GM23338 (cell line): Measurements from ENCODE around the gene ZFYVE21. TPM values are rescaled to one million over a fixed set of nuclear protein-coding genes. Genes with fewer than 3 reads are reported as not detected.

Experiments used
- ATAC-seq: fragments of 200-7000 bp; cut with Tn5 transposase; 3 replicates; pipeline ENCODE4 v1.9.1; 2020
- DNase-seq: peaks from one replicate; pipeline ENCODE4 v3.0.0-alpha.2; 2015; ENCODE audit warnings: low spot score
- H2AFZ ChIP-seq: fragments of 200-600 bp; sonication (generic); 2 replicates; pipeline ENCODE4 v1.8.0; 2016; ENCODE audit warnings: antibody characterized with exemption, mild to moderate bottlenecking, moderate library complexity
- H3F3A ChIP-seq: fragments of 200-600 bp; sonication (generic); replicated peaks from 2 replicates; pipeline ENCODE4 v1.8.0; 2017; ENCODE audit warnings: antibody characterized with exemption, mixed run types, low read depth
- H3K27ac ChIP-seq: fragments of 200-600 bp; sonication (generic); 2 replicates; pipeline ENCODE4 v1.6.1; 2016; ENCODE audit warnings: low read depth
- H3K27me3 ChIP-seq: fragments of 200-600 bp; sonication (generic); 2 replicates; pipeline ENCODE4 v1.8.0; 2016; ENCODE audit warnings: mild to moderate bottlenecking, mixed run types, moderate library complexity; ENCODE audit not compliant: insufficient read depth
- H3K36me3 ChIP-seq: fragments of 200-600 bp; sonication (generic); 2 replicates; pipeline ENCODE4 v1.8.0; 2016; ENCODE audit warnings: mild to moderate bottlenecking; ENCODE audit not compliant: insufficient read depth
- H3K4me1 ChIP-seq: fragments of 200-600 bp; sonication (generic); 2 replicates; pipeline ENCODE4 v1.8.0; 2016; ENCODE audit warnings: mild to moderate bottlenecking, moderate library complexity; ENCODE audit not compliant: insufficient read depth
- H3K4me2 ChIP-seq: fragments of 200-600 bp; sonication (generic); 2 replicates; pipeline ENCODE4 v1.7.1; 2017; ENCODE audit warnings: mixed run types
- H3K4me3 ChIP-seq: fragments of 200-600 bp; sonication (generic); 2 replicates; pipeline ENCODE4 v1.6.1; 2016; ENCODE audit warnings: mixed run types
- H3K79me2 ChIP-seq: fragments of 200-600 bp; sonication (generic); replicated peaks from 2 replicates; pipeline ENCODE4 v1.8.0; 2017; ENCODE audit warnings: mild to moderate bottlenecking; ENCODE audit not compliant: insufficient read depth
- H3K9me2 ChIP-seq: fragments of 200-600 bp; sonication (generic); 2 replicates; pipeline ENCODE4 v1.8.0; 2017; ENCODE audit not compliant: insufficient read depth
- H4K20me1 ChIP-seq: fragments of 200-600 bp; sonication (generic); replicated peaks from 2 replicates; pipeline ENCODE4 v1.8.0; 2017; ENCODE audit warnings: mild to moderate bottlenecking; ENCODE audit not compliant: insufficient read depth
- H3K27ac Mint-ChIP-seq: 2 replicates; pipeline ENCODE4 v1.8.0; 2020; ENCODE audit warnings: inconsistent platforms, mild to moderate bottlenecking, moderate library complexity, mixed read lengths
- H3K27me3 Mint-ChIP-seq: 3 replicates; pipeline ENCODE4 v1.8.0; 2022; ENCODE audit warnings: low read depth, mild to moderate bottlenecking, moderate library complexity, mixed read lengths, inconsistent platforms; ENCODE audit not compliant: insufficient read depth, poor library complexity
- H3K36me3 Mint-ChIP-seq: 3 replicates; pipeline ENCODE4 v1.8.0; 2021; ENCODE audit warnings: low read depth, mild to moderate bottlenecking, inconsistent platforms, moderate library complexity, mixed read lengths
- H3K4me1 Mint-ChIP-seq: 3 replicates; pipeline ENCODE4 v1.8.0; 2020; ENCODE audit warnings: mild to moderate bottlenecking, inconsistent platforms, mixed read lengths
- H3K4me3 Mint-ChIP-seq: 3 replicates; pipeline ENCODE4 v1.8.0; 2021; ENCODE audit warnings: moderate library complexity, mild to moderate bottlenecking, inconsistent platforms, mixed read lengths
- H3K9me3 Mint-ChIP-seq: 3 replicates; pipeline ENCODE4 v1.8.0; 2020; ENCODE audit warnings: moderate library complexity, mild to moderate bottlenecking, inconsistent platforms, mixed read lengths
- CREB1 ChIP-seq: fragments of 250-450 bp; sonication (Bioruptor Pico); IDR thresholded peaks from 2 replicates; pipeline ENCODE4 v1.5.0; 2020; ENCODE audit warnings: low read depth, mild to moderate bottlenecking, moderate library complexity
- EZH2 ChIP-seq: fragments of 200-600 bp; sonication (generic); IDR thresholded peaks from one replicate; pipeline ENCODE4 v1.8.0; 2017; ENCODE audit warnings: antibody characterized with exemption, mild to moderate bottlenecking, low read depth; ENCODE audit not compliant: unreplicated experiment
- EZH2phosphoT487 ChIP-seq: fragments of 200-600 bp; sonication (generic); IDR thresholded peaks from one replicate; pipeline ENCODE4 v1.8.1; 2018; ENCODE audit warnings: antibody characterized with exemption; ENCODE audit not compliant: unreplicated experiment
- JUNB ChIP-seq: IDR thresholded peaks from one replicate; pipeline ENCODE4 v1.6.1; 2016; ENCODE audit warnings: antibody characterized with exemption; ENCODE audit not compliant: unreplicated experiment
- NANOG ChIP-seq: IDR thresholded peaks from 2 replicates; pipeline ENCODE4 v1.6.1; 2016; ENCODE audit warnings: antibody characterized with exemption, borderline replicate concordance
- POLR2AphosphoS5 ChIP-seq: IDR thresholded peaks from 2 replicates; pipeline ENCODE4 v1.6.1; 2016; ENCODE audit warnings: antibody characterized with exemption, low read depth
- REST ChIP-seq: IDR thresholded peaks from one replicate; pipeline ENCODE4 v1.6.1; 2018; ENCODE audit warnings: antibody characterized with exemption; ENCODE audit not compliant: unreplicated experiment
- STAT1 ChIP-seq: IDR thresholded peaks from one replicate; pipeline ENCODE4 v1.6.1; 2016; ENCODE audit warnings: antibody characterized with exemption; ENCODE audit not compliant: unreplicated experiment
- ZNF114 ChIP-seq: fragments of 250-450 bp; sonication (Bioruptor Pico); IDR thresholded peaks from 2 replicates; pipeline ENCODE4 v1.5.0; 2020; ENCODE audit warnings: mild to moderate bottlenecking, moderate library complexity
- ZNF331 ChIP-seq: fragments of 250-450 bp; sonication (Bioruptor Pico); IDR thresholded peaks from 2 replicates; pipeline ENCODE4 v1.5.0; 2020; ENCODE audit warnings: low read depth, mild to moderate bottlenecking, moderate library complexity
- polyA plus RNA-seq: library from polyadenylated mRNA; unstranded; fragments of >200 nt; fragmentation: Nextera tagmentation; extraction: Ambion mirVana; gene quantifications from 2 replicates; pipeline ENCODE4 v1.2.1, GENCODE V29; 2016
- total RNA-seq: library from RNA; depleted of rRNA; stranded (reverse); fragments of >200 nt; shearing (Covaris generic); gene quantifications from 2 replicates; pipeline ENCODE4 v1.2.3, GENCODE V29; 2014
- TF ChIP-seq, protein P1 (sequence below), 2 experiments: fragments of 200-600 bp in 1 of 2; sonication (generic) in 1 of 2; conservative IDR thresholded peaks; 2 replicates each; pipeline versions ENCODE4 v1.5.1 to v1.6.1; 2016 to 2017; ENCODE audit warnings: antibody characterized with exemption in 2 of 2, low read depth in 2 of 2, mild to moderate bottlenecking in 2 of 2, moderate library complexity in 1 of 2
- TF ChIP-seq, protein P2 (sequence below): IDR thresholded peaks from 2 replicates; pipeline ENCODE4 v1.6.1; 2016; ENCODE audit warnings: antibody characterized with exemption

The ZFYVE21 gene
- total and polyA plus RNA-seq, 2 experiments from 2014 or later: 88.0 to 89.6 TPM

DNA sequence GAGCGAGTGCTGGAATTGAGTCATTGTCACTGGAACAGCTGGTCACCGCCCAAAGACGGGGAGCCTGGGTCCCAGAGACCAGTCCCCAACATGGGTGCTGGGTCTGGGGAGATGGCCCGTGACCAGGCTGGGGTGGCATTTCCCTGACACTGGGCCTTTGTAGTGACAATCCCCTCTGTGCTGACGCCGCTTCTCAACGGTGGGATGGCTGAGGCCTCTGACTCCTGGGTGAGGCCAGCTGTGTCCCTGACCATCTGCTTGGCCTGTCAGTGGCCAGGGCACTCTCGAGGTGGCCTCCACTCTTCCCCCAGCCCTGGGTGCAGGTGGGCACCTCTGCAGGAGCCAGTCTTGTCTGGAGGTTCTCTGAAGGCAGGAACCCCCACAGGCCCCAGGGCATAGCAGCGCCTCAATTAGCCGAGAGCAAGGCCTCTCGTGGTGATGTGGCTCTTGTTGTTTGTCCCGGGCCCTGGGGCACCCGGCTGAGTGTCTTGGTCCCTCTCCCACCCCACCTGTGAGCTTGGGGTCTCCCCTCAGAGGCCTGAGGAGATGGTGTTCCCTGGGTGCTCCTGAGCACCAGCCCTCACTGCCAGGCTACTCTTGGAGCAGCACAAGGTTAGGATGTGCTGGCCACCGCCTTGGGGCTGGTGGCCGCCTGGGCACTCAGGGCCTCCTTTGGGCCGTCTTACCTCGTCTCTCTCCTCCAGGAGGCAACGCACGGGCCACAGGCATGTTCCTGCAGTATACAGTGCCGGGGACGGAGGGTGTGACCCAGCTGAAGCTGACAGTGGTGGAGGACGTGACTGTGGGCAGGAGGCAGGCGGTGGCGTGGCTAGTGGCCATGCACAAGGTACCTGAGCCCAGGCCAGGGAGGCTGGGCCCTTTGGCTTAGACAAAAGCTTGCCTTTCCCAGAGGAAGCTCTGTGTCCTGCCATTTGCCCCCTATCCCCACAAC, 16.6 kb downstream of the ZFYVE21 start (continued):
- TF ChIP-seq ZNF331 (CRISPR knock-in tag): no peak
- no peak for TF ChIP-seq CREB1 (CRISPR knock-in tag)
- TF ChIP-seq EZH2phosphoT487: no peak
- TF ChIP-seq ZNF114: no peak
- TF ChIP-seq, protein P1, sequence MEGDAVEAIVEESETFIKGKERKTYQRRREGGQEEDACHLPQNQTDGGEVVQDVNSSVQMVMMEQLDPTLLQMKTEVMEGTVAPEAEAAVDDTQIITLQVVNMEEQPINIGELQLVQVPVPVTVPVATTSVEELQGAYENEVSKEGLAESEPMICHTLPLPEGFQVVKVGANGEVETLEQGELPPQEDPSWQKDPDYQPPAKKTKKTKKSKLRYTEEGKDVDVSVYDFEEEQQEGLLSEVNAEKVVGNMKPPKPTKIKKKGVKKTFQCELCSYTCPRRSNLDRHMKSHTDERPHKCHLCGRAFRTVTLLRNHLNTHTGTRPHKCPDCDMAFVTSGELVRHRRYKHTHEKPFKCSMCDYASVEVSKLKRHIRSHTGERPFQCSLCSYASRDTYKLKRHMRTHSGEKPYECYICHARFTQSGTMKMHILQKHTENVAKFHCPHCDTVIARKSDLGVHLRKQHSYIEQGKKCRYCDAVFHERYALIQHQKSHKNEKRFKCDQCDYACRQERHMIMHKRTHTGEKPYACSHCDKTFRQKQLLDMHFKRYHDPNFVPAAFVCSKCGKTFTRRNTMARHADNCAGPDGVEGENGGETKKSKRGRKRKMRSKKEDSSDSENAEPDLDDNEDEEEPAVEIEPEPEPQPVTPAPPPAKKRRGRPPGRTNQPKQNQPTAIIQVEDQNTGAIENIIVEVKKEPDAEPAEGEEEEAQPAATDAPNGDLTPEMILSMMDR (conservative IDR thresholded peaks at IDR 0.05; ENCODE audit: low read depth in 2 of 2): no peak
- TF ChIP-seq EZH2: no peak
- TF ChIP-seq, protein P2, sequence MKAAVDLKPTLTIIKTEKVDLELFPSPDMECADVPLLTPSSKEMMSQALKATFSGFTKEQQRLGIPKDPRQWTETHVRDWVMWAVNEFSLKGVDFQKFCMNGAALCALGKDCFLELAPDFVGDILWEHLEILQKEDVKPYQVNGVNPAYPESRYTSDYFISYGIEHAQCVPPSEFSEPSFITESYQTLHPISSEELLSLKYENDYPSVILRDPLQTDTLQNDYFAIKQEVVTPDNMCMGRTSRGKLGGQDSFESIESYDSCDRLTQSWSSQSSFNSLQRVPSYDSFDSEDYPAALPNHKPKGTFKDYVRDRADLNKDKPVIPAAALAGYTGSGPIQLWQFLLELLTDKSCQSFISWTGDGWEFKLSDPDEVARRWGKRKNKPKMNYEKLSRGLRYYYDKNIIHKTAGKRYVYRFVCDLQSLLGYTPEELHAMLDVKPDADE: no peak

GRCh38 chr14:103732868-103733620, 17.4 kb downstream of the ZFYVE21 start:
- H3K4me1 Mint-ChIP-seq: peaks cover 5% of the 10 kb centered on the region; the same call in 2 of the 3 replicates
- no peak for ATAC-seq
- no peak overlapping the region for H3K27ac Mint-ChIP-seq
- TF ChIP-seq ZNF331 (CRISPR knock-in tag) (no peak), STAT1 (no peak), NANOG (no peak), CREB1 (CRISPR knock-in tag) (no peak), POLR2AphosphoS5 (no peak), EZH2 (no peak), JUNB (no peak), EZH2phosphoT487 (no peak), ZNF114 (no peak), REST (no peak)
- TF ChIP-seq, protein P2: no peak
- TF ChIP-seq, protein P1 (conservative IDR thresholded peaks at IDR 0.05; ENCODE audit: low read depth in 2 of 2): no peak

More at GRCh38 chr14:103732868-103733620, 17.4 kb downstream of the ZFYVE21 start:
- no peaks in the 10 kb centered on the region for H3F3A ChIP-seq
- H4K20me1 ChIP-seq: peaks cover 3% of the 10 kb centered on the region; the same call in 1 of the 2 replicates
- H2AFZ ChIP-seq: no peak overlapping the region
- H3K27ac ChIP-seq: no peak overlapping the region
- H3K27me3 ChIP-seq: no peaks in the 10 kb centered on the region
- peaks cover 4% of the 10 kb centered on the region; the same call in 1 of the 2 replicates for H3K79me2 ChIP-seq
- no peaks in the 10 kb centered on the region for H3K9me2 ChIP-seq
- no peak overlapping the region for H3K4me3 ChIP-seq
- Mint-ChIP-seq H3K27me3 (peaks cover 8% of the 10 kb centered on the region), H3K36me3 (peaks cover 23% of the 10 kb centered on the region), H3K9me3 (no peaks in the 10 kb centered on the region), H3K4me3 (no peak overlapping the region)
- H3K4me1 ChIP-seq: no peaks in the 10 kb centered on the region
- H3K36me3 ChIP-seq: no peaks in the 10 kb centered on the region
- DNase-seq: no peak
- H3K4me2 ChIP-seq: no peak overlapping the region
